GM03348 (cell line): Measurements from ENCODE around the gene MFF.
"Not testable (repeated sequence)": the region's sequence is repeated elsewhere in the genome, so short reads cannot be mapped to it uniquely, and the experiment has no call there.

Source experiments
- DNase-seq: peaks from one replicate; pipeline ENCODE4 v3.0.0; 2012; ENCODE audit warnings: low spot score

The MFF gene

DNA sequence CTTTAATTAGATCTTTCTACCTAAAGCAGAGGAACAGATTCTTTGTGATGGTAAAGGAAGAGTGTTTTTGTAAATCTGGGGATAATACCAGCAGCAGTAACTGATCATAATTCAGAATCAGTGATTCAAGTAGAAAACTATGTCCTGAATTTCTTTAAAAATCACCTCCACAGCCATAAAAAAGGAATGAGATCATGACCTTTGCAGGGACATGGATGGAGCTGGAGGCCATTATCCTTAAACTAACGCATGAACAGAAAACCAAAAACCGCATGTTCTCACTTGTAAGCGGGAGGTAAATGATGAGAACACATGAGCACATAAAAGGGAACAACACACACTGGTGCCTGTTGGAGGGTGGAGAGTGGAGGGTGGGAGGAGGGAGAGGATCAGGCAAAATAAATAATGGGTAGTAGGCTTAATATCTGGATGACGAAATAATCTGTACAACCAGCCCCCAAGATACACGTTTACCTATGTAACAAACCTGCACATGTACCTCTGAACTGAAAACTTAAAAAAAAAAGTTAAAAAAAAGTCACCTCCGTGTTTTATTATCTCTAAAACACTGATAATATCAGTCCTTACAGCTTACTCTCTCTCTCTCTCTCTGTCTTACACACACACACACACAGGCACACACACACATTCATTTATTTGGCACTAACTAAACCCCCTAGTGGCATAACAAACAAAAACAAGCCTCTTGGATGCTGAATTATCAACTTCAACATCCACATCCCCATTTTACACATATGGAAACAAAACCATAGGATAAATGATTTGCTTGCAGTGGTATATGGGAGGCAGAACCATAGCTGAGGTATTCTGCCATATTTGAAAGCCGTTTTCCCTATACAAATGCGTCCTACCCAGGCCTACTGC, 52.7 kb downstream of the MFF start:
- DNase-seq, result no peak

DNA sequence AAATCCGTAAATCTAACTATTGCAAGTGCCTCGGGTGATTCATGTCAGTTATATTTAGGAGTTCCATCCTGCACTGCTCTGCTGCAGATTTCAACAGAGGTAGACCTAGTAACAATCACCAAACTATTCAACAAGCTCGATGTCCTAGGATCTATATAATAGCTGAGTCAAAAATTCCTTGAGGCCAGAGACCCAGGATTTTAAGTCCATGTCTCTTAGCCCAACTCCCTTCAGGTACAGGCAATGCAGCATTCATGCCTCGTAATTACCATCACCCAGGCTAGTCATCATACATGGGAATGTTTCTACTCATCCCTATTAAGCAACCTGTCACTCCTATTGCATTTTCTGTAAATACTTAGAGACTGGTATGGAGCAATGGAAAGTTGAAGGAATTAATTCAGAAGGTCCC, 53.3 kb downstream of the MFF start:
- DNase-seq, result peak; percentile 48

DNA sequence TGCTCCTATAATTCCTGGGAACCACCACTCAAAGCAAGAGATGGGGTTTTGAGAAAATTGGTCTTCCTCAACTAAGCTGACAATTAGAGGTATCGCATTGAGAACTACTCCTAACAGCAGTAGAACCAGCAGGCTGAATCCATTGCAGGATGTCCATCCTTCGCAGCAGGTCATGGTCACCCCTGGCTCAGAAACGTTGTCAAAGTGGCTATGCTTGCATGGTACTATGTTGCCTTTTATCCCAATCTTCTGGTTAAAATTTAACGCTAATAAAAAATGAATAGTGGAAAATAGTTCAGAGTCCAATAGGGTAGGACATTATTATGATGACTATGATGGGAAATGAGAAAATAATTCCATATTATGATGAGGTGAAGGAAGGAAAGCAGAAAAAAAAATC, 54.0 kb downstream of the MFF start, which contains the start of gene TM4SF20:
Gene TM4SF20, minus strand, starts transcription at position 212 of the 400 bp plus-strand sequence. Its CDS starts 38 bp downstream, at position 174.
- DNase-seq, result no peak

DNA sequence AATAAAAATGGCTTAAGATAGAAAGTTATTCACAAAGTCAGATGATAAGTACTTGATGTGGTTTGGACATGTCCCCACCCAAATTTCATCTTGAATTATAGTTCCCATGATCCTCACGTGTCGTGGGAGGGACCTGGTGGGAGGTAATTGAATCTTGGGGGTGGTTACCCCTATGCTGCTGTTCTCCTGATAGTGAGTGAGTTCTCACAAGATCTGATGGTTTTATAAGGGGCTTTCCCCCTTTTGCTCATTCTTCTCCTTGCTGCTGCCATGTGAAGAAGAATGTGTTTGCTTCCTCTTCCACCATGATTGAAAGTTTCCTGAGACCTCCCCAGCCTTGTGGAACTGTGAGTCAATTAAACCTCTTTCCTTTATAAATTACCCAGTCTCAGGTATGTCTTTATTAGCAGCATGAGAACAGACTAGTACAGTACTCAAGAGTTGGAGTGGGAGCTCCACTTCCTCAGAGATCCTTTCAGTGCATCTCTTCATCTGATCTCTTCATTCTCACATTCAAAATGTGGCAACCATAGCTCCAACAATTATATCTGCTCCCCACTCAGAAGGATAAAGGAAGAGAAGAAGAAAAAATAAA, 57.3 kb downstream of the MFF start:
- DNase-seq, result not testable (repeated sequence)

DNA sequence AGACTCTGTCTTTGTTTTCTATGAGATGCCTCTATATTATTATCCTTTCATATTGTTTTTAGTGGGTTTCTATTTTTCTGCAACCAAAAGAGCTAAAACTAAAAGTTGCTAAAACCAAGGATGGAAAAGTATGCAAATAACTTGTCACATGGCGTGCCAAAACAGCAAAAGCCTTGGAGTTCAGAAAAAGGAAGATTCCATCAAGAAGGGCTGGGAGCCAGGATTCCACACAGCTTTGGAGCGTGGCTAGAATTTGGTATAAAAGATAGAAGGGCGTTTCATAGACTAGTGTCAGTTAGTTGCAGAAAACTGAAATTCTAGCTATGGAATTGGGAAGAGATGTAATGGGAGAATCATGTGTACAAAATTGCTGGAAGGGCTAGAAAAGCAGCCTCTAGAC, 58.6 kb downstream of the MFF start:
- DNase-seq, result no peak

DNA sequence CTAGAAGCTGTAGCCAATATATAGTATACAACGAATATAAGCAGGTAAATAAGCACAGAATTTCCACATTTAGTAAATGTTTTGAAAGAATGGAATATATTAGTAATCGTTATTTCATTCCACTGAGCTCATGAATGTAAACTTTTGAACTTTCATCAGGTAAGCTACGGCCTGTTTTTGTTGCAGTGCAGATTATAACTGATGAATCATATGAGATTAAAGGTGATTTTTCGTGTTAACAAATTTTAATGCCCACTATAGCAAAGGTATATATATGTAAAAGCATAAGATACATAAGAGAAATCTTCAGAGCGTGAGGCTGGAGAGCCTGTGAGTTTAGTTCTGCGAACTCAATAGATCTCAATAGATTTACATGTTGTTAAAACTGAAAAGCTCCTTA, 61.6 kb downstream of the MFF start:
- no peak for DNase-seq

DNA sequence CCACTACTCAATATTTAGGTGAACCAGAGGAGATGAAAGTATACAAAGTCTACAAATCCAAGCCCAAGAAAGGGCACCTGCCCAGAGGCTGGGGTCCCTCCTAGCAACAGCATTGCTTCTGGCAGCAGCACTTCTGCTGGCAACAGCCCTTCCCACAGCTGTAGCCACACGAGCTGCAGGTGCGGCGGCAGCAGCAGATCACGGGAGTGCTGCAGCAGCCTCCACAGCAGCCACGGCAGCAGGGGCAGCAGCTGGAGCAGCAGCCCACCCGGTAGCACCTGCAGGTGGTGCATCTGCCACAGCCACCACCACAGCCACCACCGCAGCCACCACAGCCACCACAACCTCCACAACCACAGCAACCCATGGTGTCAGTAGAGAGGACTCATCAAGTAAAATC, 62.5 kb downstream of the MFF start, which contains the start of gene SCYGR1:
Gene SCYGR1, minus strand, starts transcription at position 367 of the 400 bp plus-strand sequence. Its CDS starts 0 bp downstream, at position 367.
- not testable (repeated sequence) for DNase-seq

DNA sequence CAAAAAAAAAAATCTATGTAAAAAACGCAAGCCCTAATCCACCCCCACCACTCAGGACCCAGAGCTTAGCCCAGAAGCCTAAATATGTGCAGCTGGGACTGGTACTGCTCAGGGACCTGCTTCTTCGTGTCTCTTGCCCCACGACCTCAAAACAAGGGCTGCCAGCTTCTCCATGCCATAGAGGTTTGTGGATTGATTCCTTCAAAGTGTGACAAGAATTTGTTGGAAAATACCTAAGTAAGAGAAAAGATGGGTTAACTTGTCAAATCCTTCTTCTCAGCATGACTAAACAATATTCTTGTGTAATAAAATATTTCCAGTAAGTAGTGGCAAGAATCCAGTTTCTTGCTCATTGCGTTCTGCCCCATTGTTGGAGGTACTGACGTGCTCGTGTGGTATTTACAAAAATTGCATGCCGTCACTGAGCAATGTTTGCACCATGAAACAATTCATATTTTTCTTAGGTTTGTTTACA, 63.5 kb downstream of the MFF start:
- DNase-seq, result peak; percentile 74

DNA sequence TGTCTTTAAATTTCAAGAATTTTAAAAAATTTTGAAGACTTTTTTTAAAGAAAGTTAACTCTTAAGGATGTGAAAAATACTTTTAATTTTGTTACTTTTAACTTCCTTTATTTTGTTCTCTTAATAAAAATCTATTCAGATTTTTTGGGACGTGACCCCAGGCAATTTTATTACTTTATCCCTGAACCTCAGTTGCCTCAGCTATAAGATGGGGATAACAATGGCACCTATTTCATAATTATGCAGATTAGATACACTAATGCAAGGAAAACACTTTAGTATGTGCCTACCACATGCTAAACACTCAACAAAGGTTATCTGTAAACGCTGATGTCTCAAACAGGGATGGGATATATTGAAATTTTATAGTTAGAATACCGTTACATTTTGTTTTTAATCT, 64.2 kb downstream of the MFF start:
- no peak for DNase-seq

DNA sequence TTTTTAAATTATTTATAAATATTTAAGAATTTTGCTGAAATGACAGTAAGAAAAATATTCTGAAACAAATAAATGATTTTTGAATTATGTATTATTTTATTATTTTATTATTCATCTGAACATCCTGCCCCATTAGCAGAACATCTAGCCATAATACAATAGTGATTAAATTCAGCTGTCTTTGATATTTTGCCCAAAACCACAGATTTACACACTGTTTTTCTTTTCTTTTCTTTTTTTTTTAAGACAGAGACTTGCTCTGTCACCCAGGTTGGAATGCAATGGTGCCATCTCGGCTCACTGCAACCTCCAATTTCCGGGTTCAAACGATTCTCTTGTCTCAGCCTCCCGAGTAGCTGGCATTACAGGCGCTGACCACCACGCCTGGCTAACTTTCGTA, 64.6 kb downstream of the MFF start:
- DNase-seq, result no peak

DNA sequence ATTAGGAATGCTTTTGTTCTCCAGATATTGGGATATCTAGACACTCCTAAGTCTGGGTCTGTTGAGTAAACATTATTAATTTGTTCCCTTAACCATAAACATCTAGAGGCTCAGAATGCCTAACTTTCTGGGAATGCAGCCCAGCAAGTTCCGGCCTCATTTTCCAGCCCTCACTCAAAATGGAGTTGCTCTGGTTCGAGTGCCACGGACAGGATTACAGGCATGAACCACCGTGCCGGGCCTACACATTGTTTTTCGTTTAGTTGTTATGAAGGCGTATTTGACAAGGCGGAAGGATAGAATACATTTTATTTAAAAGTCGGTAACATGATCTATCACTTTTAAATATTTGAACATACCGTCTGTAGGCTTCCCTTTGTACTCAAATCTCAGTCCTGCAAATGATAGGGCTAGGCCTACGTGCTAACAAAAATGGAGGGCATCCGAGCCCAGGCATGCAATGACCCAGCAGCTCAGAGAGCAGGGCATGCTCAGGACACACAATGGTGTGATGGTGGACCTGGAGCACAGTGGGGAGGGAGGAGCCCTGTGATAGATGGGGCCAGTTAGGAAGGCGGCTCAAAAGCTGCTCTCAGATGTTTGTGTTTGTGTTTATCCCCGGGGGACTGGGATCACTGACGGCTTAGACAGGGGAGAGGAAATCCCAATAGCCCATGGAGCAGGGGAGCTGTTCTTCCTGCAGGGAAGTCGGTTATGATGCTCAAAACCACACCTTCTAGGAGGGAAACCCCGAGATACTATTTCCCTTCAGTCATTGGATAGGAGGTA, 65.6 kb downstream of the MFF start:
- no peak for DNase-seq

DNA sequence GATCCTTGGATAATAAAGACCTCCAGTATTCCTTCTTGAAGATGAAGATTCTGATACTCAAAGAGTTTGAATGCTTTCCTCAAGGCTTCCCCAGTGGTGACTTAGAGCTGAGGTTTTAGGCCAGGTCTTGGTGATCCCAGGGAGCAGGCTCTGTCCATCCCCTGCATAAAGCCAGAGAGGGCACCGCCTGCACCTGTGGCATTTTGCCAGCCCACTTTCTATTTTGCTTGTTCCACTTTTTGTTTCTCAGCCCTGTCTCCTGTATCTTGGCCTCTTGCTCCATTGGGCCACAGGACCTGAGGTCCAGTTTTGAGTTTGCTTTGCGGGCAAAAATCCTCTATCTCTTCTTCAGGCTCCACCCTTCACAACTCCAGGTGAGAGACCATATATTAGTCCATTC, 69.3 kb downstream of the MFF start:
- no peak for DNase-seq

DNA sequence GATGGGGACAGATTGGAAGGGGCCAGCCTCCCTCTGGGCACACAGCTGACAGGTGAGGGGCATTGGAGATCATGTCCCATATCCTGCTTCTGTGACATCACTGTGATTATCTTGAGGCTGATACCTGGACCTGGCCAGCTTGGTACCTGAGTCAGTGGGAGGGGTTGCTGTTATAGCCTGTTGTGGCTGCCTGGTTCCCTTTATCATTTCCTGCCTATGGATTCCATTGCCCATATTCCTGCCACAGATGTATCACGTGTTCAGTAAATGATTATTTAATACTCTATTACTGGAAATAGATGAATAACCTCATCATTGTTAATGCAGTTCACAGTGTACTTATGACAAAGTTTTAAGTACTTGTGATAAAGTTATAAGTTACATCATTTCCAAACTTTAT, 70.5 kb downstream of the MFF start:
- DNase-seq, result no peak

DNA sequence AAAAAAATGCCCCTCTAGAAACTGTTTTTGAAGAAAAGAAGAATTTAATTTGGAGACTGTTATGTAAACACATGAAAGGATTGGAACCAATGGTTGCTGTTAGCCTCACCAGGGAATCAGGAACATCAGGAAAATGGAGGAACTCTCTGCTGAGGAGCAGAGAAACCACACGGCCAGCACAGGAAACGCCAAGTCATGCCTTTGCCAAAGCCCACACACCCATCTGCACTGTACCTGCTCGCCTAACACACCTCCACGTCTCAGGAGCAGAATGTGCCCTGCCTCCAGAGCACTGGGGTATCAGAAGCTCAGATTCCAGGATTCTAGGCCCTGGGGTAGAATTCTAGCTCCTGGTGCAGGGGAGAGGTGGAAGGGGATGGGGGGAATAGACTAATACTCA, 72.5 kb downstream of the MFF start:
- DNase-seq, result no peak

DNA sequence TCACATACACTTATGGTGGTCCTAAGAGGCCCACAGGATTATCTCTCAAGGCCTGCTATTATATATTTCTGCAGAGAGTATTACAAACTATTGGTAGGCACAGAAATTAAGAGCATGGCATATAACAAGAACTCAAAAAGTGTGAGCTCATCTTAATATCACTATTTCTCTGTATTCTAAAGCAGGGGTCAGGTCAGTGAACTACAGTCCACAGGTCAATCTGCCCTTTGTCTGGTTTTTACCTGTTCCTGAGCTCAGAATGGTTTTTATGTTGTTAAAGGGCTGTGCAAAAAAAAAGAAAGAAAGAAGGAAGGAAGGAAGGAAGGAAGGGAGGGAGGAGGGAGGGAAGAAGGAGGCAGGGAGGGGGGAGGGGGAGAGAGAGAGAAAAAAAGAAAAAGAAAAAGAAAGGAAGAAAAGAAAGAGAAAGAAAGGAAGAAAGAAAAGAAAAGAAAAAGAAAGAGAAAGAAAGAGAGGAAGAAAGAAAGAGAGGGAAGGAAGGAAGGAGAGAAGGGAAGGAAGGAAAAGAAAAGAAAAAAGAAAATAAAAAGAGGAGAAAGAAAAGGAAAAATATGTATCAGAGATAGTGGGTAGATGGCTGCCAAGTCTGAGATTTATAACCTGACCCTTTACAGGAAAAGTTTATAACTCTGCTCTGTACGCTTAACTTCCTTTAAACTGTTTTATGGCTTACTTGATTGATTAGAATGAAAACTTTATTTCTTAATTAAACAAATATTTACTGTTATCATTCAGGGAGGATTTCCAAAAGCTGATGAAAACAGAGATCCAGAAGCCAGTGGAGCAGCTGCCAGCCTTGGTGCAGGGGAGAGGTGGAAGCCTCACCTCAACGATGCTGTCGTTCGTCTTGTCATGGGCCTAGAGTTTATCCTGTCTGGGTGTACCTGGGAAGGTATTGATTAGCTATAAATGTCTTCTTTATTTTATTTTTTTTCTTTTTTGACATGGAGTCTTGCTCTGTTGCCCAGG, 73.9 kb downstream of the MFF start:
- DNase-seq, result no peak

DNA sequence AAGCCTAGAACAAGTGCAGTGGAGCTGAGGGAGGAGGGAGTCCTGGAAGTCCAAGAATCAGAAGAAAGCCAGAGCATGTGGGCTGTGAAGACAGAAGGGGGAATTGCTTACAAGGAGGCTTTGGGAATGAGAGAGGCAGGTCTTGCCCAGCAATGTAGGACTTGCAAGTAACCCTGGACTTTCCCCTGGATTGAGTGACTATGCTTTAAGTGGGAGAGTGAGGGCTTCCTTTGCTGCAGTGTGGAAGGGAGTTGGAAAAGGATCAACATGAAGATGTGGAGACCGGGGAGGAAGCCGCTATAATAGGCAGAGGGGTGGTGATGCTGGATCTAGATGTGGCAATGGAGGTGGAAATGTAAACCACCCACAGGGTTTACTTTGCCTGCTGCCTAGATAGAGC, 76.5 kb downstream of the MFF start:
- DNase-seq, result no peak

DNA sequence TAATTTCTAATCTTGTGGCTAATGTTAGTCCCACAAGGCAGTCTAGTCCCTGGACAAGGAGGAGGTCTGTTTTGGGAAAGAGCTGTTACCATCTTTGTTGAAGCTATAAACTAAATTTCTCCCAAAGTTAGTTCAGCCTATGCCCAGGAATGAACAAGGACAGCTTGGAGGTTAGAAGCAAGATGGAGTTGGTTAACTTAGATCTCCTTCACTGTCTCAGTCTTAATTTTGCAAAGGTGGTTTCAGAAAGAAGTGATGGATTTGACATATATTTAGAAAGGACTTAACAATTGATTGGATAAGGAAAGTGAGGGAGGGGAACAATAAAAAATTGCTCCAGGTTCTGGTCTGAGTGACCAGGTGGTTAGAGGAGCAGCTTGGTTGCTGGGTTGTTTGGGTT, 77.3 kb downstream of the MFF start:
- DNase-seq, result no peak

DNA sequence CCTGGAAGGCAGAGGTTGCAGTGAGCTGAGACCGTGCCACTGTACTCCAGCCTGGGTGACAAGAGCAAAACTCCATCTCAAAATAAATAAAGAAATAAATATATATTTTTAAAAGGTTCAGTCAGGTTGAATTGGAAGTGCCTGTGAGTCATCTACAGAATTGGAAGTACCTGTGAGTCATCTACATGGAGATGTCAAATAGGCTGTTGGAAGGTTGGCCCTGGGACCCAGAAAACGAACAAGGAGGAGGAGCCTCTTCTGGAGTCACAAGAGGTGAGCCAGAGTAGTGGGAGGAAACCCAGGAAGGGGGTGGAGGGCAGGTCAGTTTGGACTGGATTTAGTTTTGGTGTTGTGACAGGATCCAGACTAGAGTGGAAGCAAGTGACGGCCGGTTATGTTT, 77.9 kb downstream of the MFF start:
- DNase-seq, result no peak

DNA sequence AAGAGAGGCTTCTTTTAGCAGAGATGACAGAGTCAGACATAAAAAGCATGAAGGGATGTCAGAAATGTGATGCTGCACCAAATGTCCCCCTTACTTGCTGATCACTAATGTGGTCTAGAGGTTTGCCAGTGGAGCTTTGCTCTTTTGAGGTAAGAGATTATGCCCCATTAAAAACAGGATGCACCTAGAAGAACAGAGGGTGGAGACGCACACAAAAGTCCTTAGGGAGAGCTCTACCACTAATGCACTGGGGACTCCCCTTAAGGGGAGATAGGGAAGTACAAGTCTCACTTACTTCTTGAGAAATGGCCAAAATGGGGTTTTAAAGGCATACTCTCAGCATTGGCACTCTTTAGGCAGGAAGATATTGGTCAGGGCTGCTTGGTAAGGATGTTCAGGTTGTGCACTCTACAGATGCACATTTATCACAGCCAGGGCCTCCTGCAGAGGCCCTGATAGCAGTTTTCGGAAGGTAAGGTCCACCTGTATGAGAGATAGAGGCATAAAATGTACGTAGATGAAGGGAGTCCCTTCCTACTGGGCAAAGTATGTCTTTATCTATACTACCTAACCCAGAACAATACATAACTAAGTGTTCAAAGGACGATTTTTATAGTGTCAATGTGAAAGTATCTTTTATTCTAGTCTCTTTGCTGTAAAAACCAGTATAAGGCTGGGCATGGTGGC, 79.7 kb downstream of the MFF start:
- no peak for DNase-seq

DNA sequence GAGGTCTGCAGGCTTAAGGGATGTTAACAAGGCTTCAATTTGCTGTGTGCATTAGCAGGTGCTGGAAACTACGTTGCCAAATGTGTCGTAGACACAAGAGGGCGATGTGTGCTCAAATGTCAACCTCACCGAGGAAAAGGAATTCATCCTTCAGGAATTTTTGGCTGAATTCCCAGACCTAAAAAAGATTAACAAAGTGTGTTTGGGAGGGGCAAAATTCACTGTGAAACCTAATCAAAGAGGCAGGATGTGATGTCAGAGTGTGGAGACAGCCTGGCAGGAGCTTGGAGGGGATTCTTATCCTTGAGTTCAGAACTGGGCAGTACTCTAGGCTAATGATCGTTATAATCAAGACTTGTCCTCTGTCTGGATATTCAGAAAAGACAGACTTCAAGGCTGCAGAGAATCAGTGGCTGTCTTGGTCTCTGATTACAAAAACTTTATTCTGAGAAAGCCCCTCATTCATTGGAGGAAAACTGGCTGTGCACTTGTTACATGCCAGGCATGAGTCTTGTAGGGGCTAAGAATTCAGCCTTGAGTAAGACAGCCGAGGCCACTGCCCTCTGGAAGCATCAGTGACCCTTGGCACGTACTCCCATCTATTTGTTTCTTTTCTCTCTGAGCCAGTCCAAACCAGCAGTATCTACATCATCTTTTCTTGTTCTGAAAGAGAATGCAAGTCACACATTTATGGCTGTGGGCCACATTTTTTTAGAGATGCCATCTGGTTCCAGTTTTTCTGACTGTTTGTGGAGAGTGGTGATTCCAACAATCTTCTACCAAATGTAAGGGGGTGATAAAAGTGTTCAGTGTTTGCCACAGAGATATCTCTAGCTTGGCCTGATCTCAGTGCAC, 81.4 kb downstream of the MFF start:
- DNase-seq, result peak; percentile 90
